Panc1 (cell line): ENCODE measurements around the gene MC3R. TPM values are rescaled to one million over a fixed set of nuclear protein-coding genes. Genes with fewer than 3 reads are reported as not detected.

ENCODE experiments used
- ATAC-seq: fragments of 200-7000 bp; cut with Tn5 transposase; 2 replicates; pipeline ENCODE4 v1.9.1; 2020; ENCODE audit warnings: mild to moderate bottlenecking, moderate library complexity
- BruUV-seq: library from RNA; stranded (reverse); fragments of 400-500 nt; replicated peaks from 2 replicates; lab custom pipeline; 2021; lab: Mats Ljungman, UMichigan
- CTCF ChIA-PET: fragments of 300-600 bp; sonication (Branson Sonifier 250); formaldehyde crosslinking; loops from one replicate; lab custom pipeline; 2022; ENCODE audit warnings: antibody characterized with exemption; lab: Charles Lee
- POLR2A ChIA-PET: fragments of 300-600 bp; sonication (Branson Sonifier 250); formaldehyde crosslinking; loops from one replicate; lab custom pipeline; 2022; ENCODE audit warnings: antibody characterized with exemption; lab: Charles Lee
- DNase-seq: peaks from one replicate; pipeline ENCODE4 v3.0.0-alpha.2; 2010; ENCODE audit warnings: low read depth, low spot score
- H3K27ac ChIP-seq: 2 replicates; pipeline ENCODE4 v1.5.1; 2011; ENCODE audit warnings: mild to moderate bottlenecking, low read length, inconsistent platforms
- H3K27me3 ChIP-seq: fragments of 200-500 bp; sonication (Bioruptor generic); 2 replicates; pipeline ENCODE4 v1.6.0; 2014; ENCODE audit warnings: low read length, inconsistent platforms; ENCODE audit not compliant: control insufficient read depth, insufficient read depth
- H3K36me3 ChIP-seq: fragments of 200-500 bp; sonication (Bioruptor generic); 2 replicates; pipeline ENCODE4 v1.5.1; 2014; ENCODE audit warnings: inconsistent platforms, mild to moderate bottlenecking, low read length, moderate library complexity; ENCODE audit not compliant: control insufficient read depth, insufficient read depth
- H3K4me1 ChIP-seq: 2 replicates; pipeline ENCODE4 v1.5.1; 2011; ENCODE audit warnings: inconsistent platforms, mild to moderate bottlenecking, low read length, moderate library complexity; ENCODE audit not compliant: control insufficient read depth, insufficient read depth
- H3K4me3 ChIP-seq, 2 experiments: 2 replicates each; pipeline ENCODE4 v1.5.1; 2011 to 2012; ENCODE audit warnings: low read depth in 2 of 2, low read length in 2 of 2, mild to moderate bottlenecking in 2 of 2, inconsistent platforms in 1 of 2, moderate library complexity in 1 of 2
- H3K9me3 ChIP-seq: fragments of 200-500 bp; sonication (Bioruptor generic); 2 replicates; pipeline ENCODE4 v1.5.1; 2014; ENCODE audit warnings: low read depth, mild to moderate bottlenecking, inconsistent platforms, low read length, moderate library complexity; ENCODE audit not compliant: control insufficient read depth, insufficient read depth
- CTCF ChIP-seq: fragments of 450-650 bp; IDR thresholded peaks from 2 replicates; pipeline ENCODE4 v1.5.1; 2017; ENCODE audit warnings: mild to moderate bottlenecking
- POLR2AphosphoS5 ChIP-seq: IDR thresholded peaks from 2 replicates; pipeline ENCODE4 v1.6.1; 2012; ENCODE audit warnings: mild to moderate bottlenecking, low read depth, low read length, moderate library complexity
- REST ChIP-seq, 2 experiments: IDR thresholded peaks; 2 replicates each; pipeline ENCODE4 v1.6.1; 2011 to 2012; ENCODE audit warnings: low read depth in 2 of 2, control low read depth in 1 of 2, low read length in 1 of 2, mild to moderate bottlenecking in 1 of 2, moderate library complexity in 1 of 2; ENCODE audit not compliant: insufficient read depth in 1 of 2
- SIN3A ChIP-seq: IDR thresholded peaks from 2 replicates; pipeline ENCODE4 v1.6.1; 2012; ENCODE audit warnings: low read depth, mild to moderate bottlenecking, low read length, moderate library complexity, borderline replicate concordance; ENCODE audit not compliant: insufficient read depth
- TCF7L2 ChIP-seq: IDR thresholded peaks from 2 replicates; pipeline ENCODE4 v1.6.1; 2011; ENCODE audit warnings: mild to moderate bottlenecking, low read depth, low read length, inconsistent platforms
- in situ Hi-C: cut with HindIII; loops from 2 replicates; pipeline ENCODE4 v1.10.0; 2016; ENCODE audit warnings: low sequenced_read_pairs, low pct_unique_long_range_greater_than_20kb
- intact Hi-C: fragments of 100-400 bp; cut with micrococcal nuclease; formaldehyde crosslinking; loops from one replicate; pipeline ENCODE4 v1.10.0; 2022; ENCODE audit not compliant: unreplicated experiment
- total RNA-seq: library from RNA; stranded (reverse); gene quantifications from one replicate; pipeline ENCODE4 v1.2.1, GENCODE V29; 2021; ENCODE audit not compliant: unreplicated experiment

The MC3R gene
- total RNA-seq, 1 experiment from 2014 or later, result not detected

DNA sequence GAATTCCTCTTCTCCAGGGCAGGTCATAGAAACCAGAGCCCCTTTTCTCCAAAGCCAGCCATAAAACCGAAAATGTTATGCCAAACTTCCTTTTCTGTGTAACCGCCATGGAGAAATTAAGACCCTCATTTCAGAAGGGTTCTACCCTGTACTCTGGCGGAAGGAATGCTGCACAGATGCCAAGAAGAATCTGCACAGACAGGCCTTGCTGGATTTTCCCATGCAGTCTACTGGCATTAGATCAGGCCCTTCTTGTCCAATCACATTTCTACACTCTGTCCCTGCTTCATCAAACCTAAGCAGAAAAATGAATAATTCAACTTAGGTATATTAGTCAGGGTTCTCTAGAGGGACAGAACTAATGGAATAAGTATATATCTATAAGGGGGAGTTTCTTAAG lies 43.2 kb upstream of the MC3R start:
- in situ Hi-C loops (no loop called here), intact Hi-C loops (no loop called here)
- POLR2A ChIA-PET, result no interaction called here
- CTCF ChIA-PET, result no interaction called here
- TF ChIP-seq TCF7L2 (no peak), POLR2AphosphoS5 (no peak), CTCF (no peak), REST (IDR thresholded peaks at IDR 0.05; ENCODE audit: insufficient read depth in 1 of 2, low read depth in 2 of 2, low read length in 1 of 2) (no peak), SIN3A (no peak)
- no peaks in the 10 kb centered on the region for H3K4me1 ChIP-seq
- no peak overlapping the region for H3K4me3 ChIP-seq
- no peaks in the 10 kb centered on the region for H3K27me3 ChIP-seq
- no TSS peak for BruUV-seq
- ATAC-seq (no peak), DNase-seq (no peak)
- H3K27ac ChIP-seq, result no peak overlapping the region
- no peaks in the 10 kb centered on the region for H3K36me3 ChIP-seq
- peaks cover 5% of the 10 kb centered on the region; the same call in 1 of the 2 replicates for H3K9me3 ChIP-seq

DNA sequence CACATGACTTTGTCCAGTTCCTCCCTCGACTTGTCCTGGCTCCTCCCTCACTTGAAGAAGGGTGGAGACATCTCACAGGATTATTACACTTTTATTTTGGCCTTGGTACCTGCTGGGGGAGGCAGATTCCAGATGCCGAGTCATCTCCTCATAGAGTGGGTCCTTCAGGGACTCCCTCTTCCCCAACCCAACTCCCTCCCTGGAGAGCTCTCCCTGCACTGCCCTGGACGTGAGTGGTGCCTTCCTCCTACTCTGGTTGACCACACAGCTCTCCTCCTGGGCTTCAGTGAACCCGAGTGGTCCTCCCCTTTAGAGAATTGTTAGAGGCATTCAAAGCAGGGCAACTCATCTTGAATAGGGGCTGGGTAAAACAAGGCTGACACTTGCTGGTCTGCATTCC lies 40.9 kb upstream of the MC3R start:
- BruUV-seq, result no TSS peak
- ATAC-seq (no peak), DNase-seq (no peak)
- CTCF ChIA-PET, result no interaction called here
- no peak for TF ChIP-seq TCF7L2
- TF ChIP-seq POLR2AphosphoS5, result no peak
- TF ChIP-seq SIN3A, result no peak
- no peak for TF ChIP-seq REST (IDR thresholded peaks at IDR 0.05; ENCODE audit: insufficient read depth in 1 of 2, low read depth in 2 of 2, low read length in 1 of 2)
- TF ChIP-seq CTCF, result no peak
- H3K36me3 ChIP-seq, result no peaks in the 10 kb centered on the region
- in situ Hi-C loops (no loop called here), intact Hi-C loops (no loop called here)
- no peak overlapping the region for H3K27ac ChIP-seq
- no peaks in the 10 kb centered on the region for H3K4me1 ChIP-seq
- POLR2A ChIA-PET, result no interaction called here
- no peaks in the 10 kb centered on the region for H3K27me3 ChIP-seq
- no peaks in the 10 kb centered on the region for H3K9me3 ChIP-seq
- H3K4me3 ChIP-seq, result no peak overlapping the region
